LNCaP clone FGC (cell line): ENCODE measurements around the gene LPP.
"Not testable (repeated sequence)": the region's sequence is repeated elsewhere in the genome, so short reads cannot be mapped to it uniquely, and the experiment has no call there.

Experiments used
- DNase-seq: peaks from one replicate; pipeline ENCODE4 v3.0.0-alpha.2; 2011; ENCODE audit warnings: low read depth
- H3K4me3 ChIP-seq: 2 replicates; pipeline ENCODE4 v1.5.1; 2011; ENCODE audit warnings: mild to moderate bottlenecking, low read depth, low read length, control low read depth
- CTCF ChIP-seq: IDR thresholded peaks from 2 replicates; pipeline ENCODE4 v1.5.1; 2012; ENCODE audit warnings: mild to moderate bottlenecking; ENCODE audit not compliant: control insufficient read depth, insufficient read depth; ENCODE audit errors: extremely low read depth

LPP gene

GRCh38 chr3:188126934-188127333 lies 27.0 kb upstream of the LPP start:
- no peak for TF ChIP-seq CTCF
- DNase-seq: no peak
- no peak overlapping the region for H3K4me3 ChIP-seq

- no peak for DNase-seq
- H3K4me3 ChIP-seq: no peak overlapping the region
- TF ChIP-seq CTCF: no peak
Measured at GRCh38 chr3:188128905-188129304, 25.1 kb upstream of the LPP start.

GRCh38 chr3:188131023-188131422 lies 22.9 kb upstream of the LPP start:
- not testable (repeated sequence) for DNase-seq, H3K4me3 ChIP-seq

- no peak overlapping the region for H3K4me3 ChIP-seq
- no peak for TF ChIP-seq CTCF
- no peak for DNase-seq
Measured at GRCh38 chr3:188133219-188133618, 20.7 kb upstream of the LPP start.

GRCh38 chr3:188133646-188134045 lies 20.3 kb upstream of the LPP start:
- DNase-seq: no peak
- no peak for TF ChIP-seq CTCF
- H3K4me3 ChIP-seq: no peak overlapping the region

GRCh38 chr3:188134079-188134478 lies 19.9 kb upstream of the LPP start:
- DNase-seq: no peak
- no peak for TF ChIP-seq CTCF

GRCh38 chr3:188134856-188135255 lies 19.1 kb upstream of the LPP start:
- DNase-seq: no peak

More at GRCh38 chr3:188134079-188134478, 19.9 kb upstream of the LPP start:
- H3K4me3 ChIP-seq: no peak overlapping the region

More at GRCh38 chr3:188134856-188135255, 19.1 kb upstream of the LPP start:
- no peak overlapping the region for H3K4me3 ChIP-seq
- TF ChIP-seq CTCF: no peak
